ENCODE results near the gene ABCC3. TPM values are rescaled to one million over a fixed set of nuclear protein-coding genes. Genes with fewer than 3 reads are reported as not detected.
A peak's percentile ranks its signal among the peaks of the same experiment; 100 is the strongest.

The ABCC3 gene
- total RNA-seq, 1 donor from 2014 or later = not detected

DNA sequence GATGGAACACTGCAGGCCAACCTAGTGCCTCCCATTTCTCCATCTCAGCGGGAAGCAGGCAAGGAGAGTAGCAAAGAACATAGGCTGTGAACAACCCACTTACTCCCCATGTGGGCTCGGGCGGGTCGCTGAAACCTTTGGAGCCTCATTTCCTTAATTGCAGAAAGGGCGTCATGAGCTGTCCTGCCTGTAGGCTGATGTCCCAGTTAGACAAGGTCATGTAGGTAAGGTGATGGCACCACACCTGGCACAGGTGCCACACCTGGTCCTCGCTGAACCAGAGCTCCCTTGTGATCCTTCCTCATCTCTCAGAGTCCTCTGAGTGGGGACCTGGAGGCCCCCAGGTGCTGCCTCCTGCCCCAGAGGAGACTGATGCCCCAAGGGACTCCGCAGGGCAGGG lies 22.9 kb downstream of the ABCC3 start:
- Mint-ChIP-seq H3K36me3 (ENCODE audit: low read depth) (no peaks in the 10 kb centered on the region), H3K27ac (no peak overlapping the region), H3K9me3 (no peaks in the 10 kb centered on the region), H3K4me3 (no peak overlapping the region), H3K4me1 (peaks cover 23% of the 10 kb centered on the region), H3K27me3 (peaks cover 5% of the 10 kb centered on the region)
- DNase-seq = no peak
- intact Hi-C loops (cut with micrococcal nuclease) = no loop called here

GRCh38 chr17:50658616-50659015 lies 23.9 kb downstream of the ABCC3 start:
- DNase-seq = no peak
- Mint-ChIP-seq H3K4me1 (peaks cover 25% of the 10 kb centered on the region), H3K27me3 (peaks cover 5% of the 10 kb centered on the region), H3K9me3 (no peaks in the 10 kb centered on the region), H3K27ac (peak overlapping the region; percentile 41), H3K4me3 (no peak overlapping the region), H3K36me3 (ENCODE audit: low read depth) (no peaks in the 10 kb centered on the region)
- intact Hi-C loops (cut with micrococcal nuclease) = no loop called here

- DNase-seq = no peak
- no peaks in the 10 kb centered on the region for H3K9me3 Mint-ChIP-seq
- H3K27me3 Mint-ChIP-seq = peaks cover 5% of the 10 kb centered on the region
- no peak overlapping the region for H3K4me3 Mint-ChIP-seq
- intact Hi-C loops (cut with micrococcal nuclease) = no loop called here
- no peaks in the 10 kb centered on the region for H3K36me3 Mint-ChIP-seq (ENCODE audit: low read depth)
- no peak overlapping the region for H3K27ac Mint-ChIP-seq
- peaks cover 25% of the 10 kb centered on the region for H3K4me1 Mint-ChIP-seq
Observed at GRCh38 chr17:50659179-50659578, 24.5 kb downstream of the ABCC3 start.

- Mint-ChIP-seq H3K27ac (peak overlapping the region; percentile 50), H3K36me3 (ENCODE audit: low read depth) (no peaks in the 10 kb centered on the region), H3K27me3 (peaks cover 5% of the 10 kb centered on the region), H3K9me3 (no peaks in the 10 kb centered on the region), H3K4me1 (peaks cover 25% of the 10 kb centered on the region), H3K4me3 (no peak overlapping the region)
- no peak for DNase-seq
- intact Hi-C loops (cut with micrococcal nuclease) = no loop called here
Observed at GRCh38 chr17:50660042-50660886, 25.6 kb downstream of the ABCC3 start.

- H3K4me1 Mint-ChIP-seq = peaks cover 25% of the 10 kb centered on the region
- H3K4me3 Mint-ChIP-seq = no peak overlapping the region
- DNase-seq = no peak
- peaks cover 2% of the 10 kb centered on the region for H3K27me3 Mint-ChIP-seq
- H3K9me3 Mint-ChIP-seq = no peaks in the 10 kb centered on the region
- H3K36me3 Mint-ChIP-seq (ENCODE audit: low read depth) = no peaks in the 10 kb centered on the region
- H3K27ac Mint-ChIP-seq = peak overlapping the region; percentile 62
- intact Hi-C loops (cut with micrococcal nuclease) = no loop called here
Observed at GRCh38 chr17:50660887-50661345, 26.2 kb downstream of the ABCC3 start.

DNA sequence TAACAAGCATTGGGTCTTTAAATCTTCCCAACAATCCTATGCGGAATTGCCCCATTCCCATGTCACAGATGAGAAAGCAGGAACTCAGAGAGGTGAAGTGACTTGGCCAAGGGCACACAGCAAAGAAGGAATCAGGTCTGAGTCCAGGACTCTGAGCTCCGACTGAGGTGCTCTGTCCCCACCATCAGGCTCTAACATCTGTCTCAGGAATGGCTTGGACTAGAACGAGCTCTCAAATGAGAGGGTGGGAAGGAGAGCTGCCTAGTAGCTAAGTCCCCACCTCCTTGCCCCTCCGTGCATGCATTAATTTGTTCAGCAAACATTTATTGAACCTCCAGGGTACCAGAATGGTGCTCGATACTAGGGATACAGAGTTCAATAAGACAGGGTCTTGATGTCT lies 26.7 kb downstream of the ABCC3 start:
- peak overlapping the region; percentile 92 for H3K27ac Mint-ChIP-seq
- peak overlapping the region; percentile 68 for H3K4me3 Mint-ChIP-seq
- intact Hi-C loops (cut with micrococcal nuclease) = no loop called here
- H3K9me3 Mint-ChIP-seq = no peaks in the 10 kb centered on the region
- no peak for DNase-seq
- peaks cover 2% of the 10 kb centered on the region for H3K27me3 Mint-ChIP-seq
- no peaks in the 10 kb centered on the region for H3K36me3 Mint-ChIP-seq (ENCODE audit: low read depth)
- H3K4me1 Mint-ChIP-seq = peaks cover 25% of the 10 kb centered on the region

GRCh38 chr17:50661795-50662391 lies 27.2 kb downstream of the ABCC3 start:
- peaks cover 2% of the 10 kb centered on the region for H3K27me3 Mint-ChIP-seq
- no peaks in the 10 kb centered on the region for H3K36me3 Mint-ChIP-seq (ENCODE audit: low read depth)
- peaks cover 25% of the 10 kb centered on the region for H3K4me1 Mint-ChIP-seq
- DNase-seq = peak; percentile 79
- peak overlapping the region; percentile 92 for H3K27ac Mint-ChIP-seq
- peak overlapping the region; percentile 68 for H3K4me3 Mint-ChIP-seq
- no peaks in the 10 kb centered on the region for H3K9me3 Mint-ChIP-seq
- intact Hi-C loops (cut with micrococcal nuclease) = no loop called here

DNA sequence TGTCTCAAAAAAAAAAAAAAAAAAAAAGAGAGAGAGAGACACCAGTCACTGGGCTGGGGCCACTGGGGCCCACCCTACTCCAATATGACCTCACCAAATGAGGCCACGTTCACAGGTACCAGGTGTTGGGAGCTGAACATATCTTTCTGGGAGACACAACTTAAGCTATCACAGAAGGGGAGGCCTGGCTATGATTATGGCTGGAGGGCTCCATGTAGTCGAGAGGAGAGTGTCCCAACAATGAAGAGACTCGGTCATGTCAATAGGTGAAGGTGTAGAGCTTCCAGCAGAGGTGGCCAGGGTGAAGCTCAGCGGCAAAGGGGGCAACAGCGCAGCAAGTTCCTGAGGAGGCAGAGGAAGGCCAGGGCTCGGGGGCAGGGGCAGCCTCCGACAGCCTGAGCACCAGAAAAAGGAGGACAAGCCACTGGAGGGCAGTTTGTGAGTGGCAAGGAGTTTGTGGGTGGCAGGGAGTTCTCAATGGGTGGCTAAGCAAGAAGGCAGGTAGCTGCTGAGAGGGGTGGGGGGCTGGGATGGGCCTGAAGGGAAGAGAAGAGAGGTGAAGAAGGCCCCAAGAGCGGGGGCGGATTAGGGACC lies 28.0 kb downstream of the ABCC3 start:
- DNase-seq = no peak
- Mint-ChIP-seq H3K9me3 (no peaks in the 10 kb centered on the region), H3K27ac (peak overlapping the region; percentile 92), H3K36me3 (ENCODE audit: low read depth) (no peaks in the 10 kb centered on the region), H3K4me3 (no peak overlapping the region), H3K27me3 (peaks cover 2% of the 10 kb centered on the region), H3K4me1 (peaks cover 25% of the 10 kb centered on the region)
- intact Hi-C loops (cut with micrococcal nuclease) = no loop called here

- DNase-seq = no peak
- intact Hi-C loops (cut with micrococcal nuclease) = no loop called here
- Mint-ChIP-seq H3K27ac (no peak overlapping the region), H3K4me3 (no peak overlapping the region), H3K36me3 (ENCODE audit: low read depth) (no peaks in the 10 kb centered on the region), H3K27me3 (no peaks in the 10 kb centered on the region), H3K9me3 (no peaks in the 10 kb centered on the region), H3K4me1 (peaks cover 25% of the 10 kb centered on the region)
Observed at GRCh38 chr17:50663812-50664374, 29.2 kb downstream of the ABCC3 start.

DNA sequence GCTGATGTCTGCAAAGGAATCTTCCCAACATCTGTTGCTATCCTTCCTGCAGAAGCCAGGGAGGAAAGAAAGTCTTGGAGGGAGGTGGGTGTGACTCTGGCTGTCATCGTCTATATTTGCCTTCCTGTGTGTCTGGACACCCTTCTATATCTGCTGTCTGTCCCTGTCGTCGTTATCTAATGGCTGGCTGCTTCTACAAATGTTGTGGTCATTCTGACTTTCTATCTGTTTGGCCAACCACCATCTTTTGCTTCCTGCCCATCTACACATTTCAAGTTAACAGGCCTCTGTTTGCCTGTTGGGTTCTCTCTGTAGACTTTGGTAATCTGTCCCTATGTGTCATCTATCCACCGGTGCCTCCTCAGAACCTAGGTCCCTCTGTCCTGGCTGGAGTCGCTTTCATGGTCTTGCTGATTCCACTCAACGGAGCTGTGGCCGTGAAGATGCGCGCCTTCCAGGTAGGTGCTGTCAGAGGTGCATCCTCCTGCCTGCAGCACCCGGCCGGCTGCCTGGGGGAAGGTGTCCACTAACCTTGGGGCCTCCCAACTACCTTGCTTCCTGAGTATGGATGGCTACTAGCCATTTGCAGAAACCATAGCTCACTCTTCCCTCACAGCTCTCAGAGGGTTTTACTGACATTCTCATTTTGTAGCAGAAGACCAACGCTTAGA lies 30.2 kb downstream of the ABCC3 start:
- H3K4me1 Mint-ChIP-seq = peaks cover 25% of the 10 kb centered on the region
- no peaks in the 10 kb centered on the region for H3K9me3 Mint-ChIP-seq
- H3K36me3 Mint-ChIP-seq (ENCODE audit: low read depth) = no peaks in the 10 kb centered on the region
- no peak overlapping the region for H3K4me3 Mint-ChIP-seq
- DNase-seq = no peak
- intact Hi-C loops (cut with micrococcal nuclease) = loop anchor here (5.0 kb wide), 1 partner anchor 33 kb away; the partner anchor contains the start of gene ABCC3
- H3K27me3 Mint-ChIP-seq = no peaks in the 10 kb centered on the region
- no peak overlapping the region for H3K27ac Mint-ChIP-seq

GRCh38 chr17:50665838-50666237 lies 31.2 kb downstream of the ABCC3 start:
- DNase-seq = no peak
- H3K27ac Mint-ChIP-seq = no peak overlapping the region
- peaks cover 20% of the 10 kb centered on the region for H3K4me1 Mint-ChIP-seq
- no peaks in the 10 kb centered on the region for H3K36me3 Mint-ChIP-seq (ENCODE audit: low read depth)
- H3K4me3 Mint-ChIP-seq = no peak overlapping the region
- no peaks in the 10 kb centered on the region for H3K9me3 Mint-ChIP-seq
- H3K27me3 Mint-ChIP-seq = no peaks in the 10 kb centered on the region
- intact Hi-C loops (cut with micrococcal nuclease) = loop anchor here (5.0 kb wide), 1 partner anchor 34 kb away; the partner anchor contains the start of gene ABCC3

- Mint-ChIP-seq H3K27ac (no peak overlapping the region), H3K4me1 (peaks cover 15% of the 10 kb centered on the region), H3K9me3 (no peaks in the 10 kb centered on the region), H3K27me3 (no peaks in the 10 kb centered on the region), H3K36me3 (ENCODE audit: low read depth) (no peaks in the 10 kb centered on the region), H3K4me3 (no peak overlapping the region)
- DNase-seq = no peak
- intact Hi-C loops (cut with micrococcal nuclease) = loop anchor here (5.0 kb wide), 1 partner anchor 34 kb away; the partner anchor contains the start of gene ABCC3
Observed at GRCh38 chr17:50666316-50666715, 31.6 kb downstream of the ABCC3 start.

DNA sequence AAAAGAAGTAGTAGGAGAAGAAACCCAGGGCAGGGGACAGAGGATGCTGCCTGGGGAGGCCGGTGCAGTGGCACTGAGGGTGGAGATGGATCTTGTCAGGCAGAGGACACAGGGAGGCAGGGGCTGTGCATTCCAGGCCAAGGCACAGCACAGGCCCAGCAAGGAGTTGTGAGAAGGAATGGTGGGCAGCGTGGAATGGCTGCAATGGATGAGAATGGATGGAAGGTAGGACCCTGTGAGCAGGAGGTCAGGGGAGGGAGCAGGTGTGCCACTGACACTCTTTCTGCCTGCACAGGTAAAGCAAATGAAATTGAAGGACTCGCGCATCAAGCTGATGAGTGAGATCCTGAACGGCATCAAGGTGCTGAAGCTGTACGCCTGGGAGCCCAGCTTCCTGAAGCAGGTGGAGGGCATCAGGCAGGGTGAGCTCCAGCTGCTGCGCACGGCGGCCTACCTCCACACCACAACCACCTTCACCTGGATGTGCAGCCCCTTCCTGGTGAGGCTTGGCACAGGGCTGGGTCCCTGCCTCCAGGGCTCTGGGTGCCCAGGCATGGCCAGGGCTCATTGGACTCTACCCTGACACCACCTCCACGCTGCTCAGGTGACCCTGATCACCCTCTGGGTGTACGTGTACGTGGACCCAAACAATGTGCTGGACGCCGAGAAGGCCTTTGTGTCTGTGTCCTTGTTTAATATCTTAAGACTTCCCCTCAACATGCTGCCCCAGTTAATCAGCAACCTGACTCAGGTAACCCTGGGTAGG lies 32.8 kb downstream of the ABCC3 start:
- Mint-ChIP-seq H3K27ac (no peak overlapping the region), H3K27me3 (no peaks in the 10 kb centered on the region), H3K4me3 (no peak overlapping the region), H3K9me3 (no peaks in the 10 kb centered on the region), H3K36me3 (ENCODE audit: low read depth) (no peaks in the 10 kb centered on the region), H3K4me1 (peaks cover 4% of the 10 kb centered on the region)
- DNase-seq = no peak
- intact Hi-C loops (cut with micrococcal nuclease) = loop anchor here (5.0 kb wide), 1 partner anchor 35 kb away; the partner anchor contains the start of gene ABCC3

Measured in activated CD4-positive, alpha-beta T cell treated with anti-CD3 and anti-CD28 coated beads, Interleukin-2, amount 10 ng/mL, durations not matched to agents 24 days and 14 days (primary cell).